SH-SY5Y (cell line): ENCODE data around the gene GIMAP8.

Source experiments
- GATA2 ChIP-seq: IDR thresholded peaks from 2 replicates; pipeline ENCODE4 v1.6.1; 2011; ENCODE audit warnings: mild to moderate bottlenecking, low read depth, low read length
- GATA3 ChIP-seq: IDR thresholded peaks from 2 replicates; pipeline ENCODE4 v1.6.1; 2011; ENCODE audit warnings: low read depth, mild to moderate bottlenecking, low read length, moderate library complexity

DNA sequence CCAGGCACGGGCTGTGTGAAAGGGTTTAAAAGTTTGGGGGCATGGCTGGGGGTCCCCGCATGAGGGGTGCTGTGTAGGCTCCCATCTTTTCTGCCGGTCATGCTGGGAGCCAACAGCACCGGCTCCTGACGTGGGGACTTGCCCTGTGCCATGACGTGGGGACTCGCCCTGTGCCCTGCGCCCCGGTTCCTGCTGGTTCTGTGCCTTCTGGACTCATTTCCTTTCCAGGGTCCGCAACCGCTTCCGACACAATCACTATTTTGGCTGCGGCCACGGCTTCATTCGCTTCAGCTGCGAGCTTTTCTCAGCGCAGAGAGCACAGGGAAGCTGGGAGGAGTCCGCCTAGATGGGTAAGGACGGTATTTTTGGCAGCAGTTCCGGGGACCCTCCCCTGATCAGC lies 7.6 kb upstream of the GIMAP8 start:
- TF ChIP-seq GATA2 (no peak), GATA3 (no peak)
